PC-9 (cell line): ENCODE measurements around the gene YWHAE.

Experiments used
- CTCF ChIP-seq: fragments of 200-600 bp; sonication (generic); conservative IDR thresholded peaks from 2 replicates; pipeline ENCODE4 v1.6.1; 2017; ENCODE audit warnings: mixed run types, antibody characterized with exemption, mild to moderate bottlenecking, moderate library complexity
- EZH2 ChIP-seq: fragments of 200-600 bp; sonication (generic); IDR thresholded peaks from 2 replicates; pipeline ENCODE4 v1.8.0; 2017; ENCODE audit warnings: antibody characterized with exemption, low read depth

GRCh38 chr17:1377334-1377733 lies 22.7 kb downstream of the YWHAE start:
- TF ChIP-seq CTCF (no peak), EZH2 (no peak)
